Measurements from ENCODE around the gene CXCL6.

CXCL6 gene

GRCh38 chr4:73811841-73812240 is 24.6 kb upstream of the CXCL6 start:
- TF ChIP-seq CTCF (IDR thresholded peaks at IDR 0.05) = no peak
- DNase-seq (ENCODE audit: low spot score) = no peak
- Histone ChIP-seq H3K4me3 (no peak overlapping the region), H3K27ac (no peak overlapping the region)

GRCh38 chr4:73814679-73815078 is 21.8 kb upstream of the CXCL6 start:
- Histone ChIP-seq H3K27ac (no peak overlapping the region), H3K4me3 (no peak overlapping the region)
- no peak for DNase-seq (ENCODE audit: low spot score)
- TF ChIP-seq CTCF (IDR thresholded peaks at IDR 0.05) = no peak

GRCh38 chr4:73815145-73815544 is 21.3 kb upstream of the CXCL6 start:
- no peak overlapping the region for H3K27ac ChIP-seq

GRCh38 chr4:73816814-73817213 is 19.7 kb upstream of the CXCL6 start:
- H3K4me3 ChIP-seq = no peak overlapping the region
- no peak for TF ChIP-seq CTCF (IDR thresholded peaks at IDR 0.05)
- no peak for DNase-seq (ENCODE audit: low spot score)
- H3K27ac ChIP-seq = no peak overlapping the region

More at GRCh38 chr4:73815145-73815544, 21.3 kb upstream of the CXCL6 start:
- TF ChIP-seq CTCF (IDR thresholded peaks at IDR 0.05) = no peak
- H3K4me3 ChIP-seq = no peak overlapping the region
- DNase-seq (ENCODE audit: low spot score) = no peak

GRCh38 chr4:73817341-73817740 is 19.1 kb upstream of the CXCL6 start:
- no peak overlapping the region for H3K27ac ChIP-seq
- no peak for TF ChIP-seq CTCF (IDR thresholded peaks at IDR 0.05)
- no peak for DNase-seq (ENCODE audit: low spot score)
- no peak overlapping the region for H3K4me3 ChIP-seq

- H3K4me3 ChIP-seq = no peak overlapping the region
- no peak overlapping the region for H3K27ac ChIP-seq
- TF ChIP-seq CTCF (IDR thresholded peaks at IDR 0.05) = no peak
- no peak for DNase-seq (ENCODE audit: low spot score)
These were observed 15.2 kb upstream of the CXCL6 start for GRCh38 chr4:73821325-73821724.

GRCh38 chr4:73822389-73822788 is 14.1 kb upstream of the CXCL6 start:
- no peak for DNase-seq (ENCODE audit: low spot score)
- H3K4me3 ChIP-seq = no peak overlapping the region
- no peak overlapping the region for H3K27ac ChIP-seq
- TF ChIP-seq CTCF (IDR thresholded peaks at IDR 0.05) = no peak
